Thoracic aorta (tissue), 2 donors: ENCODE measurements around the gene KARS1. TPM values are rescaled to one million over a fixed set of nuclear protein-coding genes. Genes with fewer than 3 reads are reported as not detected.
"Not testable (repeated sequence)": the region's sequence is repeated elsewhere in the genome, so short reads cannot be mapped to it uniquely, and the experiment has no call there.

ENCODE experiments used
- ATAC-seq: fragments of 150-250 bp; one replicate; pipeline ENCODE4 v1.8.0; 2017; ENCODE audit warnings: low read depth; ENCODE audit not compliant: insufficient number of reproducible peaks, low FRiP score
- DNase-seq: peaks from one replicate; pipeline ENCODE4 v3.0.0-alpha.2; 2020; ENCODE audit warnings: low spot score
- H3K27ac ChIP-seq, 2 donors: fragments of 200-600 bp; sonication (generic); 1 replicate in 1 of 2; 2 replicates in 1 of 2; pipeline ENCODE4 v1.5.1; 2016; ENCODE audit warnings: mild to moderate bottlenecking in 2 of 2, moderate library complexity in 2 of 2
- H3K27me3 ChIP-seq: fragments of 200-600 bp; sonication (generic); replicated peaks from 2 replicates; pipeline ENCODE4 v1.6.0; 2016; ENCODE audit warnings: mild to moderate bottlenecking; ENCODE audit not compliant: insufficient read depth
- H3K36me3 ChIP-seq: fragments of 200-600 bp; sonication (generic); one replicate; pipeline ENCODE4 v1.5.1; 2016
- H3K4me1 ChIP-seq, 2 donors: fragments of 200-600 bp; sonication (generic); 1 replicate in 1 of 2; 2 replicates in 1 of 2; pipeline versions ENCODE4 v1.5.1 to v1.6.0; 2016; ENCODE audit warnings: low read depth in 2 of 2, mild to moderate bottlenecking in 1 of 2; ENCODE audit not compliant: control insufficient read depth in 1 of 2
- H3K4me3 ChIP-seq: fragments of 200-600 bp; sonication (generic); 2 replicates; pipeline ENCODE4 v1.5.1; 2016; ENCODE audit warnings: mild to moderate bottlenecking
- H3K9me3 ChIP-seq: fragments of 200-600 bp; sonication (generic); 2 replicates; pipeline ENCODE4 v1.5.1; 2016
- total RNA-seq, 2 donors: library from RNA; depleted of rRNA; stranded (reverse); fragments of >200 nt; gene quantifications; one replicate each; pipeline versions ENCODE4 v1.1.0 to v1.2.3, GENCODE V29; 2016
- TF ChIP-seq, protein P1 (sequence below): fragments of 200-600 bp; sonication (generic); IDR thresholded peaks from one replicate; pipeline ENCODE4 v1.5.1; 2019; ENCODE audit warnings: antibody characterized with exemption

KARS1 gene
- total RNA-seq, 2 donors from 2014 or later: 71.5 to 76.1 TPM

DNA sequence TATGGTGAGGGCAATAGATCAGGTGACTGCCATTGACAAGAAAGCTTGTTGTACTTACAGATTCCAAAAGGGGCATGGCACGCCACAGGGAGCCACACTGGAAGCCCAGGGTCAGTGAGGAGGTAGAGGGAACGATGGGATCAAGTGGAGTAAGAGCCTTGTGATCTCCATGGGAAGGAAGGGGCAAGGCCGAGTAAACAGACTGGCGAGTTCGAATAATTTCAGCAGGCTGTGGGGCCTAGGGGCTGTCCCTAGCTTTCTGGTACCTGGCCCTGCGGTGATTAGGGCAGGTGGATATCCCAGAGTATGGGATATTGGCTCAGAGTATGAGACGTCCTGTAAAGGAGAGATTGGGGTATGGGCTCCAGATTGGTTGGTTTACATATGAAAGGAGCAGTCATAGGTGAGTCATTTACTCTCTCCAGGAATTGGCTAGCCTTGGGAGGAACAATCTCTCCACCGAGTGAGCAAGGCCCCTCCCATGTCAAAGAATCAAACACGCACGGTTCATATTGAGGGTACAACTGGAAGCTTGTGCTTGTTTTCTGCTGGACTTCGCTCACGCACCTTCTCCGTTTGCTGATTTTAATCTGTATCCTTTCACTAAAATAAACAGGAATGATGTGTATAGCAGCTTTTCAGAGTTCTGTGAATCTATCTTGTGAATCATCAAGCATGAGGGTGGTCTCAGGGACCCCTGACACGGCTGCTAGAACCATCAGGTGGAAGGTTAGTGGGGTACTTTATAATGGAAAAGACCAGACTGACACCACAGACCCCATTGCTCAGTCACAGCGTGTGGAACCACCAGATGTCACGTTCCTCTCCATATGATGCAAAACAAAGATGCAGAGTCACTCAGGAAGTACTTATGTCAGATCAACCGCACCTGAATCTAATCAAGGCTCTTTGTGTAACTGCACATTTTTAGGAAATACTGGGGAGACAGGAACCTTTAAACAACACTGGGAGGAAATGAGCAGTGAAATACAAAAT lies 53.3 kb downstream of the KARS1 start:
- peaks cover 9 to 51% of the 10 kb centered on the region in 2 donors for H3K4me1 ChIP-seq
- H3K27me3 ChIP-seq: no peaks in the 10 kb centered on the region
- no peak overlapping the region for H3K4me3 ChIP-seq
- TF ChIP-seq, protein P1, sequence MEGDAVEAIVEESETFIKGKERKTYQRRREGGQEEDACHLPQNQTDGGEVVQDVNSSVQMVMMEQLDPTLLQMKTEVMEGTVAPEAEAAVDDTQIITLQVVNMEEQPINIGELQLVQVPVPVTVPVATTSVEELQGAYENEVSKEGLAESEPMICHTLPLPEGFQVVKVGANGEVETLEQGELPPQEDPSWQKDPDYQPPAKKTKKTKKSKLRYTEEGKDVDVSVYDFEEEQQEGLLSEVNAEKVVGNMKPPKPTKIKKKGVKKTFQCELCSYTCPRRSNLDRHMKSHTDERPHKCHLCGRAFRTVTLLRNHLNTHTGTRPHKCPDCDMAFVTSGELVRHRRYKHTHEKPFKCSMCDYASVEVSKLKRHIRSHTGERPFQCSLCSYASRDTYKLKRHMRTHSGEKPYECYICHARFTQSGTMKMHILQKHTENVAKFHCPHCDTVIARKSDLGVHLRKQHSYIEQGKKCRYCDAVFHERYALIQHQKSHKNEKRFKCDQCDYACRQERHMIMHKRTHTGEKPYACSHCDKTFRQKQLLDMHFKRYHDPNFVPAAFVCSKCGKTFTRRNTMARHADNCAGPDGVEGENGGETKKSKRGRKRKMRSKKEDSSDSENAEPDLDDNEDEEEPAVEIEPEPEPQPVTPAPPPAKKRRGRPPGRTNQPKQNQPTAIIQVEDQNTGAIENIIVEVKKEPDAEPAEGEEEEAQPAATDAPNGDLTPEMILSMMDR: no peak
- H3K9me3 ChIP-seq: no peaks in the 10 kb centered on the region
- no peak for ATAC-seq
- peak overlapping the region in 1 of 2 donors; percentile 32 for H3K27ac ChIP-seq
- peaks cover 12% of the 10 kb centered on the region for H3K36me3 ChIP-seq
- DNase-seq: no peak

DNA sequence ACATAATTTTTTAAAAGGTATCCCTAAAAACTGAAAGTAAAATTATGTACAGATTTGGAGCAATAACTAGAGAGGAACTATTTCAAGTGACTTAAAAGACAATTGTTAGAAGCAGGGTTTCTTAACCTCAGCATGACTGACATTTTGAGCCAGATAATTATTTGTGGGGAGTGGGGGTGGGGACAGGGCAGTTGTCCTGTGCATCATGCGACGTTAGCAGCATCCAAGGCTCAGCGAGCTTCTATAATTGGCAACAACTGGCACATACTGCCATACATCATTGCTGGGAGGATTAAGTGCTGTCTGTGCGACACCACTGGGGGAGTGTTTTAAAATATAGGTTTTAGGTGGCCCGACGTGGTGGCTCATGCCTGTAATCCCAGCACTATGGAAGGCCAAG lies 54.2 kb downstream of the KARS1 start:
- H3K4me3 ChIP-seq: no peak overlapping the region
- H3K36me3 ChIP-seq: peaks cover 12% of the 10 kb centered on the region
- H3K27ac ChIP-seq: peak overlapping the region in 1 of 2 donors; percentile 7
- H3K4me1 ChIP-seq: peaks cover 9 to 58% of the 10 kb centered on the region in 2 donors
- TF ChIP-seq, protein P1: no peak
- no peak for ATAC-seq
- no peaks in the 10 kb centered on the region for H3K9me3 ChIP-seq
- H3K27me3 ChIP-seq: no peaks in the 10 kb centered on the region
- DNase-seq: no peak

DNA sequence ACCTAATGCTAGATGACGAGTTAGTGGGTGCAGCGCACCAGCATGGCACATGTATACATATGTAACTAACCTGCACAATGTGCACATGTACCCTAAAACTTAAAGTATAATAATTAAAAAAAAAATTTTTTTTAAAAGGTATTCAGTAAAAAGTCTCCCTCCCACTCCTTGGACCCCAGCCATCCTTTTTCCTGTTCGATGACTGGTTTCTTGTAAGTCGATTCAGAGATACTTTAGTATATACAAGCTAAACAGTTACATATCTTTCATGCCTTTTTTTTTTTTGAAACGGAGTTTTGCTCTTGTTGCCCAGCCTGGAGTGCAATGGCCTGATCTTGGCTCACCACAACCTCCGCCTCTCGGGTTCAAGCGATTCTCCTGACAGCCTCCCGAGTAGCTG lies 55.5 kb downstream of the KARS1 start:
- H3K27ac ChIP-seq: peak overlapping the region; percentile 58 to 61

DNA sequence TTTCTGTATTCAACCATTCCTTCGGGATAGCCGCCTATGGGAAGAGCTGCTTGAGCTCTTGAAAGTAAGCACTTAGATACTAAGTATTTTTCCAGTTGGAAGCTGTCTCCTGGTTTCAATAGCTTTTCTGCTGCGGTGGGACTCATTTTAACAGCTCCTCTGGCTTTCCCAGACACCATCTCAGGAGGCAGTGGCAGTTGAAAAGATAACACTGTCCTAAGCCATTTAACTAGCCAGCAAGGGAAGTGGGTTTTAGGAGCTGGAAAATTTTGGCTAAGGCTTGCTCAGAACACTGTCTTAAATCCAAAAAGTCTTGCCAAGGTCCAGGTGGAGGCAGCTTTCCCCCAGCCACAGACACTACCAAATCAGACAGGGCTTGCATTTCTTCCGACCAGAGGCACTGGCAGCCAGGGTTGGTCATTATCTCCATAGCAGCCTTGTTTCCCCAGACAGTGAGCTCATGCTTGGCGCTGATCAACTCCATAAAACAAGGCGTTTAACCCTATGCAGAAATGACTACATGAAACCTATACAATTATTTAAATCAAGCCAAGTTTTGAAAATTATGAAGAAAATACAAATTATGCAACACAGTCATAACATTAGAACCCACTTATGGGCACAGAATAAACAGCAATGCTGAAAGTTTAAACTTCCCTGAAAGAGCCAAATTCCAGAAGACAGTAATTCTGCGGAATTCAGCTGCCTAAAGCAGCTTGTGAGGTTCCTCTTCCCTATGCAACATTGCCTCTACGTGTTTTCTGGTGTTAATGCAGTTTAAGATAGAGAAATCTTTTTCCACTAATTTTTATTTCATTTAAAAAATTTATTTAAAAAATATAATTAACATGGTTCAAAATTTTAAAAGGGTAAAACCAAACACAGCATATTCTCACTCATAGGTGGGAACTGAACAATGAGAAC lies 56.3 kb downstream of the KARS1 start:
- peak overlapping the region; percentile 42 for H3K4me3 ChIP-seq

More for the DNA sequence above, 55.5 kb downstream of the KARS1 start:
- Histone ChIP-seq H3K4me1 (peaks cover 9 to 58% of the 10 kb centered on the region in 2 donors), H3K4me3 (peak overlapping the region; percentile 33)
- H3K36me3 ChIP-seq, DNase-seq, ATAC-seq, H3K27me3 ChIP-seq, H3K9me3 ChIP-seq: not testable (repeated sequence)

DNA sequence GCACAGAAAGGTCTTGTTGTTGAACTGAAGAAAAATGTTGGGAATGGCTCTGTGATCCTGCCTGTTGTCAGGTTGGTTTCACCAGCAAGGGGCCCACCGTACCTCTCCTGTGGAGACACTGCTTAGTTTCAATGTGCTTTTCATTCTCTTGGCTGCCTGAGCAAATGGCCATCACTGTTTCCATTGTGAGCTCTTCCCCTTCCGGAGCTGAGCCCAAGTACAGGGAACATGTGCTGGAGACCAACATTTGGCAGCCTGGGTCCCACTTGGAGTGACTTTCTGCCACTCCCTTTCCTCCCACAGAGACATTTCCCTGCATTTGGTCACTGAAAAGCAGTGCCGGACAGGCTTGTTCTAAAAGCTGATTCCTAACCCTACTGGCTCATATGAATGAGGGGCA lies 58.2 kb downstream of the KARS1 start:
- no peak overlapping the region for H3K4me3 ChIP-seq
- H3K4me1 ChIP-seq: peaks cover 9 to 46% of the 10 kb centered on the region in 2 donors
- DNase-seq: no peak
- ATAC-seq: no peak
- peaks cover 5% of the 10 kb centered on the region for H3K36me3 ChIP-seq
- peak overlapping the region; percentile 84 to 94 for H3K27ac ChIP-seq
- H3K27me3 ChIP-seq: no peaks in the 10 kb centered on the region
- TF ChIP-seq, protein P1: no peak
- H3K9me3 ChIP-seq: no peaks in the 10 kb centered on the region

More for the DNA sequence above, 56.3 kb downstream of the KARS1 start:
- ATAC-seq (no peak), DNase-seq (peak; percentile 26)
- H3K4me1 ChIP-seq: peaks cover 9 to 58% of the 10 kb centered on the region in 2 donors
- no peaks in the 10 kb centered on the region for H3K9me3 ChIP-seq
- peak overlapping the region; percentile 84 to 94 for H3K27ac ChIP-seq
- H3K27me3 ChIP-seq: no peaks in the 10 kb centered on the region
- H3K36me3 ChIP-seq: no peaks in the 10 kb centered on the region
- TF ChIP-seq, protein P1: no peak
